Tibial nerve (tissue), 4 donors: ENCODE data around the gene VGLL1.

Source experiments
- EP300 ChIP-seq, 2 donors: sonication (generic); formaldehyde crosslinking; IDR thresholded peaks; one replicate each; pipeline ENCODE4 v1.6.1; 2017; ENCODE audit warnings: antibody characterized with exemption in 2 of 2, mild to moderate bottlenecking in 1 of 2
- TF ChIP-seq, protein P1 (sequence below), 5 experiments: fragments of 200-600 bp in 3 of 5; fragments of 450-650 bp in 2 of 5; sonication (generic) in 3 of 5; IDR thresholded peaks; one replicate each; pipeline ENCODE4 v1.5.1; 2016 to 2019; ENCODE audit warnings: antibody characterized with exemption in 5 of 5, mild to moderate bottlenecking in 3 of 5, moderate library complexity in 2 of 5

DNA sequence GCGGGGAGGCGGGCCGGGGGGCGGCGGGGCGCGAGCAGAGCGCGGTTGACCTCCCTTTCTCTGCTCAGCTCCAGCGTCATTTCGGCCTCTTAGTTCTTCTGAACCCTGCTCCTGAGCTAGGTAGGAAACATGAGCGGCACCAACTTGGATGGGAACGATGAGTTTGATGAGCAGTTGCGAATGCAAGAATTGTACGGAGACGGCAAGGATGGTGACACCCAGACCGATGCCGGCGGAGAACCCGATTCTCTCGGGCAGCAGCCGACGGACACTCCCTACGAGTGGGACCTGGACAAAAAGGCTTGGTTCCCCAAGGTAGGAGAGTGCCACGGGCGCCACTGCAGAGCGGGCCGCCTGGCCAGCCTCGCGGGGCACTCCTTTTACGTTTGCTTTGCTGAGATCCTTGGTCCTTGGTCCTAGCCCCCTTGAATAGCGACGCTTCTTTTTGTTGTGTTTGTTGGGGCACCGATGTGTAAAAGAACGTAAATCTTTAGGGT is 34.4 kb upstream of the VGLL1 start, which contains the start of gene HTATSF1:
- peak in 1 of 2 donors; percentile 56 for TF ChIP-seq EP300 (IDR thresholded peaks at IDR 0.05)
- TF ChIP-seq, protein P1, sequence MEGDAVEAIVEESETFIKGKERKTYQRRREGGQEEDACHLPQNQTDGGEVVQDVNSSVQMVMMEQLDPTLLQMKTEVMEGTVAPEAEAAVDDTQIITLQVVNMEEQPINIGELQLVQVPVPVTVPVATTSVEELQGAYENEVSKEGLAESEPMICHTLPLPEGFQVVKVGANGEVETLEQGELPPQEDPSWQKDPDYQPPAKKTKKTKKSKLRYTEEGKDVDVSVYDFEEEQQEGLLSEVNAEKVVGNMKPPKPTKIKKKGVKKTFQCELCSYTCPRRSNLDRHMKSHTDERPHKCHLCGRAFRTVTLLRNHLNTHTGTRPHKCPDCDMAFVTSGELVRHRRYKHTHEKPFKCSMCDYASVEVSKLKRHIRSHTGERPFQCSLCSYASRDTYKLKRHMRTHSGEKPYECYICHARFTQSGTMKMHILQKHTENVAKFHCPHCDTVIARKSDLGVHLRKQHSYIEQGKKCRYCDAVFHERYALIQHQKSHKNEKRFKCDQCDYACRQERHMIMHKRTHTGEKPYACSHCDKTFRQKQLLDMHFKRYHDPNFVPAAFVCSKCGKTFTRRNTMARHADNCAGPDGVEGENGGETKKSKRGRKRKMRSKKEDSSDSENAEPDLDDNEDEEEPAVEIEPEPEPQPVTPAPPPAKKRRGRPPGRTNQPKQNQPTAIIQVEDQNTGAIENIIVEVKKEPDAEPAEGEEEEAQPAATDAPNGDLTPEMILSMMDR (IDR thresholded peaks at IDR 0.05): no peak
